ENCODE results near the gene ESX1. TPM values are rescaled to one million over a fixed set of nuclear protein-coding genes. Genes with fewer than 3 reads are reported as not detected.

ESX1 gene
- total and polyA plus RNA-seq, 2 of the 8 experiments (the other 6 are each of a cell fraction or from before 2014, with no cell fraction given), result not detected

- Histone ChIP-seq H2BK12ac (ENCODE audit: low read depth, low read length) (no peak overlapping the region), H3K36me3 (ENCODE audit: control insufficient read depth in 2 of 4, insufficient read depth in 4 of 4, low read length in 3 of 4) (no peaks in the 10 kb centered on the region), H4K8ac (ENCODE audit: extremely low read depth, insufficient read depth, low read length) (no peak overlapping the region), H3K27ac (ENCODE audit: low read depth, low read length) (no peak overlapping the region), H3K23ac (ENCODE audit: insufficient read length) (no peak overlapping the region), H3K4me3 (ENCODE audit: extremely low read depth in 1 of 4, insufficient read depth in 2 of 4, low read depth in 3 of 4, low read length in 4 of 4) (no peak overlapping the region), H3K79me1 (ENCODE audit: low read depth, low read length) (no peaks in the 10 kb centered on the region), H2AFZ (ENCODE audit: low read length) (no peak overlapping the region), H4K20me1 (replicated peaks in 1 of 2; ENCODE audit: control insufficient read depth in 1 of 2, insufficient read depth in 2 of 2, low read length in 2 of 2) (no peaks in the 10 kb centered on the region), H3K4me1 (replicated peaks in 1 of 4; ENCODE audit: control insufficient read depth in 3 of 4, insufficient read depth in 4 of 4, low read length in 3 of 4) (no peaks in the 10 kb centered on the region), H4K5ac (ENCODE audit: insufficient read length, low read depth, low read length) (no peak overlapping the region), H3K56ac (replicated peaks; ENCODE audit: insufficient read length, low read depth, low read length) (no peak overlapping the region), H2BK120ac (replicated peaks; ENCODE audit: low read depth, low read length) (no peak overlapping the region), H3K27me3 (replicated peaks in 1 of 4; ENCODE audit: control insufficient read depth in 3 of 4, extremely low read depth in 1 of 4, insufficient read depth in 3 of 4, low read length in 3 of 4) (no peaks in the 10 kb centered on the region), H3K18ac (ENCODE audit: extremely low read depth, low read length) (no peak overlapping the region), H2BK15ac (ENCODE audit: low read length) (no peak overlapping the region), H2BK5ac (ENCODE audit: low read depth, low read length) (no peak overlapping the region), H2BK20ac (ENCODE audit: low read length) (no peak overlapping the region), H3K4me2 (ENCODE audit: insufficient read depth in 1 of 2, low read depth in 2 of 2, low read length in 2 of 2) (no peak overlapping the region), H3K14ac (ENCODE audit: insufficient read length) (no peak overlapping the region), H4K91ac (replicated peaks; ENCODE audit: insufficient read length, low read length) (no peak overlapping the region), H3K9ac (replicated peaks in 1 of 4; ENCODE audit: extremely low read depth in 1 of 4, low read depth in 3 of 4, low read length in 3 of 4) (no peak overlapping the region), H3K79me2 (ENCODE audit: control insufficient read depth in 1 of 2, insufficient read depth in 2 of 2, low read length in 2 of 2) (no peaks in the 10 kb centered on the region), H3K4ac (replicated peaks; ENCODE audit: insufficient read length, low read depth, low read length) (no peak overlapping the region), H3K9me3 (ENCODE audit: insufficient read depth in 2 of 2, low read depth in 1 of 2, low read length in 1 of 2) (no peaks in the 10 kb centered on the region), H2AK5ac (ENCODE audit: low read depth, low read length) (no peak overlapping the region), H3K23me2 (ENCODE audit: low read depth, low read length) (no peaks in the 10 kb centered on the region)
- CTCF ChIA-PET (ENCODE audit: partially characterized antibody), result interaction anchor here (0.9 kb wide), 1 partner anchor 16 kb away, joined by 3 read pairs; no protein-coding TSS in a partner anchor
- TF ChIP-seq TAF1 (IDR thresholded peaks at IDR 0.05; ENCODE audit: low read depth, low read length) (no peak), SP2 (IDR thresholded peaks at IDR 0.05; ENCODE audit: low read length) (no peak), TEAD4 (IDR thresholded peaks at IDR 0.05; ENCODE audit: low read depth, low read length) (no peak), FOSL1 (IDR thresholded peaks at IDR 0.05; ENCODE audit: insufficient read depth, low read depth, low read length) (no peak), KDM5A (IDR thresholded peaks at IDR 0.05; ENCODE audit: low read length) (no peak), RAD21 (IDR thresholded peaks at IDR 0.05 in 1 of 2, conservative IDR thresholded peaks at IDR 0.05 in 1 of 2; ENCODE audit: low read depth in 2 of 2, low read length in 2 of 2) (no peak)
- 90% methylated on average over 3 of the region's 5 CpGs; no CpG with 5 or more reads in 1 of the 2 experiments for WGBS, 2 experiments (ENCODE audit: extremely low coverage in 1 of 2, insufficient coverage in 1 of 2, insufficient read length in 1 of 2, insufficient replicate concordance in 2 of 2, low coverage in 1 of 2, low lambda C conversion rate in 2 of 2, missing lambda C conversion rate in 1 of 2)
- no peak for DNase-seq (ENCODE audit: low read depth in 1 of 2, low spot score in 2 of 2)
- FAIRE-seq, result no peak
- POLR2A ChIA-PET (ENCODE audit: partially characterized antibody), result no interaction called here
Measured at GRCh38 chrX:104211187-104211586, 43.5 kb downstream of the ESX1 start.

Measured in H1 (cell line).